GM20000 (cell line): ENCODE measurements around the gene TMEM186.

Experiments
- DNase-seq: peaks from one replicate; pipeline ENCODE4 v3.0.0; 2012; ENCODE audit warnings: low spot score
- CTCF ChIP-seq: IDR thresholded peaks from 2 replicates; pipeline ENCODE4 v1.5.1; 2012; ENCODE audit warnings: mild to moderate bottlenecking, control low read depth; ENCODE audit errors: extremely low read depth, missing control alignments

Gene TMEM186

GRCh38 chr16:8831871-8832716 lies 34.7 kb upstream of the TMEM186 start:
- TF ChIP-seq CTCF: no peak
- DNase-seq: no peak

- no peak for TF ChIP-seq CTCF
- DNase-seq: no peak
Measured at GRCh38 chr16:8831450-8831849, 34.0 kb upstream of the TMEM186 start.

GRCh38 chr16:8828541-8829165 lies 31.2 kb upstream of the TMEM186 start:
- no peak for TF ChIP-seq CTCF

GRCh38 chr16:8826278-8826879 lies 28.9 kb upstream of the TMEM186 start:
- no peak for DNase-seq
- no peak for TF ChIP-seq CTCF

More at GRCh38 chr16:8828541-8829165, 31.2 kb upstream of the TMEM186 start:
- DNase-seq: no peak

DNA sequence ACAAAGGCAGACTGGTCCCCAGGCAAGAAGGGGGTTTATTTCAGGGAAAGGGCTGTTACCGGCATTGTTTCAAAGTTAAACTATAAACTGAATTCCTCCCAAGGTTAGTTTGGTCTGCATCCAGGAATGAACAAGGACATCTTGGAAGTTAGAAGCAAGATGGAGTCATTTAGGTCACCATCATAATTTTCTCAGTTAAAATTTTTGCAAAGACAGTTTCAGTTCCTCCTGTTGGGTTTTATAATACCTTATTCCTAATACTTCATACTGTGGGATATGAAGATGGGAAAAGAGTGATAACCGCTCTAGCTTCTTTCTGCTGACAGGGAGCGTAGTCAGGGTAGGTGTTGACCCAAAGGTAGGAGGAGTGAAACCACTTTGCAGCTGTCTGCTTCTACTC lies 25.0 kb upstream of the TMEM186 start:
- DNase-seq: no peak
- no peak for TF ChIP-seq CTCF

DNA sequence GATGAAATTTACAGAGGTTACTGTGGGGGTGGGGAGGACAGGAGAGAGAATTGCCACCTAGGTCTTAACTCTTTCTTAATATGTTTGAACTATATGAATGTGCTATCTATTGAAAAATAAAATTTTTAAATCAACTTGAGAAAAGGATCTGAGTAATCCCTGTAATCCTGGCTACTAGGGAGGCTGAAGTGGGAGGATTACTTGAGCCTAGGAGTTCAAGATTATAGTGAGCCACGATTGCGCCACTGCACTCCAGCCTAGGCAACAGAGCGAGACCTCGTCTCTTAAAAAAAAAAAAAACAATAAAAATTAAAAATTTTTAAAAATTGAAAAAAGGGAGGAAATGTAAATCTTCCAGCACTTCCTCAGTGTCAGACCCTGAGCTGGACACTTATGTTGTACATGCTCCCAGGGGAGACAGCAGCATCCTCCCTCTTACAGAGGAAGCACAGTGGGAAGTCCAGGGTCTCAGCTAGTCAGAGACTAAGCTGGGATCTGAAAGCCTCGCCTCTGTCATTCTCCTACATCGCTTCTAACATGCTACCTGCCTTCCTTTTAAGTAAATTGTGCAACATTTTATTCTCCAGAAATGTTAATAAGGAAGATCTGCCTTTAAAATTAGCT lies 22.1 kb upstream of the TMEM186 start:
- no peak for DNase-seq
- TF ChIP-seq CTCF: no peak
